Measurements from ENCODE around the gene TAF15.

TAF15 gene

GRCh38 chr17:35821308-35821707, 12.0 kb downstream of the TAF15 start:
- DNase-seq: no peak

- DNase-seq: no peak
Measured at GRCh38 chr17:35825206-35825605, 15.9 kb downstream of the TAF15 start.

DNA sequence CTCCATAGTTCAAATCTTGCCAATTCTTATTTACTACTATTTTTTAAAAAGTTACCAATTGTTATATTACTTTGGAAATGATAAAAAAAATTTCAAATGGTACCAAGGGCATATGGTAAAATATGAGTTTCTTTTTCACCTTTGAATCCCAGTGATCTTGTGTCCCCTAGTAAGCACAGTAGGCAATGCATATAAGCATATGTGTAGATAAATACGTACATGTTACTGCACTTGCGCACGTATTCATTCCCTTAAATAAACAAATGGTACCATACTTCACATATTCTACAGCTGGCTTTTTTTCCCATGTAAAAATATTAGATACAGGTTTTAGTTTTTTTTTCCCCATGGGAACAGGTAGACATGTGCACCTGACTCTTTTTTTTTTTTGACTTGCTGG, 31.8 kb downstream of the TAF15 start:
- DNase-seq: no peak

DNA sequence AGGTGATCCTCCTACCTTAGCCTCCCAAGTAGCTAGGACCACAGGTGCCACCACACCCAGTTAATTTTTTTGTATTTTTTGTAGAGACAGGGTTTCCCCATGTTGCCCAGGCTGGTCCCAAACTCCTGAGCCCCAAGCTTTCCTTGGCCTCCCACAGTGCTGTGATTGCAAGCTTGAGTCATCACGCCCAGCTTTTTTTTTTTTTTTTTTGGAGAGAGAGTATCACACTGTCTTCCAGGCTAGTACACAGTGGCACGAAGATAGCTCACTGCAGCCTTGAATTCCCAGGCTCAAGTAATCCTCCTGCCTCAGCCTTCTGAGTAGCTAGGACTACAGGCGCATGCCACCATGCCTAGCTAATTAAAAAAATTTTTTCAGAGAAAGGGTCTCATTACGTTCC, 32.2 kb downstream of the TAF15 start:
- DNase-seq: no peak

- no peak for DNase-seq
Measured at GRCh38 chr17:35842239-35842638, 33.0 kb downstream of the TAF15 start.

- DNase-seq: no peak
Measured at GRCh38 chr17:35843698-35844097, 34.4 kb downstream of the TAF15 start.

DNA sequence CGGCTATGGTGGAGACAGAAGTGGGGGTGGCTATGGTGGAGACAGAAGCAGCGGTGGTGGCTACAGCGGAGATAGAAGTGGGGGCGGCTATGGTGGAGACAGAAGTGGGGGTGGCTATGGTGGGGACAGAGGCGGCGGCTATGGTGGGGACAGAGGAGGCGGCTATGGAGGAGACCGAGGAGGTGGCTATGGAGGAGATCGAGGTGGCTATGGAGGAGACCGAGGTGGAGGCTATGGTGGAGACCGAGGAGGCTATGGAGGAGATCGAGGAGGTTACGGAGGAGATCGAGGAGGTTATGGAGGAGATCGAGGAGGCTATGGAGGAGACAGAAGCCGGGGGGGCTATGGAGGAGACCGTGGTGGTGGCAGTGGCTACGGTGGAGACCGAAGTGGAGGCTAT, 35.3 kb downstream of the TAF15 start:
- DNase-seq: no peak

DNA sequence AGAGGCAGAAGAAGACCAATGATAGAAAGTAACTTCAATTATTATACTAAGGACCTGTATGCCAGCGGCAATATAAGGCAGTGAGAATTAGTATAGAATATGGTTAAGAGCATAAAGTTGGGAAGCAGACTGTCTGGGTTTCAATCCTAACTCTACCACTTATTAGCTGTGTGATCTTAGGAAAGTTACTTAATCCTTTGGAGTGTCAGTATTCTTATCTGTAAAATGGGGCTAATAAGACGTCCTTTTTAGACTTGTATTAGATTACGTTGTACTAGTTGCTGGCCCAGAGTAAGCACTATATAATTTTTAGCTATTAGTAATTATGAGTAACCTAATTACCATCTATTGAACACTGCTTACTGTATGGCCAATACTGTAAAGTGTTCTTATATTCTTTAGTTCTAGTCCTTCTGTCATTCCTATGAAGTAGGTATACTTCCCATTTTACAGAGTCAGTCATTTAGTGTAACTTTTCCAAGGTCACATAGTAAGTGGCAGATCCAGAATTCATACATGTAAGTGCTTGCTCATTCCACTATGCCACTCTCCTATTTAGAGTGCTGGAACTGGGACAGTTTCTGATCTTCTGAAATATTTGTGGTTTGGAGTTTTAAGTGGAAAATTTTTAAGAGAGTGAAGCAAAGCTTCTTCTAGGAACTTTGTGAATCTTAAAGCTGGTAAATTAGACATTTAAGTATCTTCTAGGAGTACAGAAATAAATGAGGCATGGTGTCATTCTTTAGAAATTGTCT, 36.9 kb downstream of the TAF15 start:
- no peak for DNase-seq

DNA sequence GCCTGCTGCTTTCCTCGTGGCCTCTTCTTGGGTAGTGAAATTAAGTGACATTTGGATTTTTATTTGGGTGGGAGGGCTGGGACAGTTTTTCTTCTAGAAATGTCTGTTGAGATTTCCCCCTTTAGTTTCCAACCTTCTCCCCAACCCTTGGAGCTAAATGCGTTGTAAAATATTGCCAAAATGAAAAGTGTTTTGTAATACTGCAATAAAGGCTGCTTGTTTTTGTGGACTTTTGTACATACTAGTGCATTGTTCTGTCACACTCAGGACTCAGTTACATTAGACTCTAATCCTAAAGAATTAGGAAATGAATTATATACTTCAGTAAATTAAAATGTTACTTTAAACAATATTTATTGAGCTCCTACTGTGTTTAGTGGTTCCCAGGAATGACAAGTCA, 37.7 kb downstream of the TAF15 start:
- no peak for DNase-seq

- DNase-seq: no peak
Measured at GRCh38 chr17:35847633-35848373, 38.5 kb downstream of the TAF15 start.

GRCh38 chr17:35849469-35850348, 40.4 kb downstream of the TAF15 start:
- peak in 3 of 14 donors; percentile 3 to 25 (median 16) for DNase-seq

- DNase-seq: no peak
Measured at GRCh38 chr17:35855965-35856364, 46.7 kb downstream of the TAF15 start.

DNA sequence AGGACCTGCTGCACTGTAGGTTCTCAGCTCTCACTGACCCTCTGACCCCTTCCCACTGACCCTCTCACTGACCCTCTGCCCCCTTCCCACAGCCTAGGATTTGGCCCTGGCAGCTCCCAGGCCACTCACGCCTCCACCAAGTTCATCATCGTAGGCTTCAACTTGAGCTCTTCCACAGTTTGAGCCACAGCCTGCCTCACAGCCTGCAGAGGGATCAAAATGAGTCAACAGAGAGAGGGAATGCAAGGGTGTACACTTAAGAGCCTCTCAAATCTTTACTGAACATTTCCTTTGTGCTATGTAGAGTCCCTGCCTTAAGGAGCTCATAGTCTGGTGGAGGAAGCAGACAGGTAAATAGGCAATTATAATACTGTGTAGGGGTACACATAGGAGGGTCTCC, 47.3 kb downstream of the TAF15 start:
- DNase-seq: no peak

- no peak for DNase-seq
Measured at GRCh38 chr17:35864853-35865252, 55.6 kb downstream of the TAF15 start.

DNA sequence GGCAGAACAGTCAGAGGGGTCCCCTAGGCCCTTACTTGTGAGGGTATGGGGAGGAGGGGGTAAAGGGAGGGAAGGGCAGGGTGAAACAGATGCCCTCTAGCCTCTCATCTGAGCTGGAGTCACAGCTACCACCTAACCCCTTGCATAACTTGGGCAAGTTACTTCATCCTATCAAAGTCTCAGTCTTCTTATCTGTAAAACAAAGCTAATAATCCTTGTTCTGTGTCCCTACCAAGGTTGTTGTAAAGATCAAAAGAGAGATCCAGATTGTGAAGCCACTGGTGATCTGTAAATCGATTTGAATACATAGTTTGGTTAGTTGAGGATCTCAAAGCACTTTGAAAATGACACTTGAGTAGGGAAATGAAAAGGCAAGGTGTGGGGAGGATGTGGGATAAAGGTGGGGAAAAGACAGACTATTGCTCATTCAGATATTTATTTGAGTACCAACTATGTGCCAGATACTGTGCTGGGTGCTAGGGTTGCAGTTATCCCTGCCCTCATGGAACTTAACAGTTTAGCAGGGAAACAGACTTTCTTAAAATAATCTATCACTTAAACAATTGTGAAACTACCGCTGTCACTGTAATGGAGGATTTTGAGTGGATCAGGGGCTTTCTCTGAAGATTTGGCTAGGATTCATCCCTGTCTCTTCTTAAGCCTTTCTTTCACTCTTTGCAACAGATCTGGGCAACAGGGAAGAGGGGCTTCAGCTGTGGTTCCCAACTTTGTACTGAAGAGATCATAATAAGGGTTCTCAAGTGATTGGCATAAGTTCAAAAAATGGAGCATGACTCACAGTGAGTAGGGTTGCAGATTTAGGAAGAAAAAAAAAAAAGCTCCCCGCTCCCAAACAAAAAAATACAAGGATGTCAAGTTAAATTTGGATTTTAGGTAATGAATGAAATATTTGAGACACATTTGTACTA, 56.4 kb downstream of the TAF15 start:
- no peak for DNase-seq

DNA sequence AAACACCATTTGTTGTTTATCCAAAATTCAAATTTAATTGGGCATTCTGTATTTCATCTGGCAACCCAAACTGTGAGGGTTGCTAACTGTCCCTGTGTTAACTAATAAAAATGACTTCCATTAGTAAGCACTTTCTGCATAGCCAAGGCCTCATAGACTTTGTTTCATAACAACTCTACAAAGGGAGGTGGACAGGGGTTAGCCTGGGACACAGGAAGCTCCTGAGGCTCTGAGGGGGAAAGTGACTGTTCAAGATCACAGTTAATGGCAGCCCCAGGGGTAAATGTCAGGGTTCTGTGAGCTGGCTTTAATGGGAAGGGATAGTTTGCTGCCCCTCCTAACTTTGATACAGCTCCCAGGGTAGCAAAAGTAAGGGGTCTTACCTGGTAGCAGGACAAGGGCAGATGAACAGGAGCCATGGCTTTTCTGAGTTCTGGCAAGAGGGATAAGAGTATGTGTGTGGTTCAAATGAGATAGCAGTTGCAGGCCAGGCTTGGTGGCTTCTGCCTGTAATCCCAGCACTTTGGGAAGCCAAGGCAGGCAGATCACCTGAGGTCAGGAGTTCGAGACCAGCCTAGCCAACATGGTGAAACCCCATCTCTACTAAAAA, 57.2 kb downstream of the TAF15 start:
- no peak for DNase-seq

GRCh38 chr17:35867574-35867973, 58.3 kb downstream of the TAF15 start:
- DNase-seq: no peak

DNA sequence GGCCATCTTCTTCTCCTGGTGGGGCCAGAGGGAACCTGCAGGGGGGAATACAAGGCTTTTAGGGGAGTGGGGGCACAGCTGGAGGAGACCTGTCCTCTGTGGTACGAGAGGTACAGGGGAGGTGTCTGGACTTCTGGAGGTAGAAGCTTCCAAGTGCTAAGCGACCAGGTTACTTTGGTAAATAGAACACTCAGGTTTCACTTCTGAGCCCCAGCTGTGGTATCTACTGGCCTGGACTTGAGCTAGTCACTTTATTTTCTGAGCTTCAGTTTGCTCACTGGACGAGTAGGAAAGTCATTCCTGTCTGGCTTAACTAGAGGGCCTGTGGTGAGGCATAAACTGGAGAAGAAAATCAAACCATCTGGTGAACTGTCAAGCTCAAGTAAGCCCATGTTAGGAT, 59.5 kb downstream of the TAF15 start, which contains the start of gene HEATR9:
Gene HEATR9, minus strand, starts transcription at position 155 of the 400 bp plus-strand sequence. Its CDS starts 149 bp downstream, at position 6.
- no peak for DNase-seq

DNA sequence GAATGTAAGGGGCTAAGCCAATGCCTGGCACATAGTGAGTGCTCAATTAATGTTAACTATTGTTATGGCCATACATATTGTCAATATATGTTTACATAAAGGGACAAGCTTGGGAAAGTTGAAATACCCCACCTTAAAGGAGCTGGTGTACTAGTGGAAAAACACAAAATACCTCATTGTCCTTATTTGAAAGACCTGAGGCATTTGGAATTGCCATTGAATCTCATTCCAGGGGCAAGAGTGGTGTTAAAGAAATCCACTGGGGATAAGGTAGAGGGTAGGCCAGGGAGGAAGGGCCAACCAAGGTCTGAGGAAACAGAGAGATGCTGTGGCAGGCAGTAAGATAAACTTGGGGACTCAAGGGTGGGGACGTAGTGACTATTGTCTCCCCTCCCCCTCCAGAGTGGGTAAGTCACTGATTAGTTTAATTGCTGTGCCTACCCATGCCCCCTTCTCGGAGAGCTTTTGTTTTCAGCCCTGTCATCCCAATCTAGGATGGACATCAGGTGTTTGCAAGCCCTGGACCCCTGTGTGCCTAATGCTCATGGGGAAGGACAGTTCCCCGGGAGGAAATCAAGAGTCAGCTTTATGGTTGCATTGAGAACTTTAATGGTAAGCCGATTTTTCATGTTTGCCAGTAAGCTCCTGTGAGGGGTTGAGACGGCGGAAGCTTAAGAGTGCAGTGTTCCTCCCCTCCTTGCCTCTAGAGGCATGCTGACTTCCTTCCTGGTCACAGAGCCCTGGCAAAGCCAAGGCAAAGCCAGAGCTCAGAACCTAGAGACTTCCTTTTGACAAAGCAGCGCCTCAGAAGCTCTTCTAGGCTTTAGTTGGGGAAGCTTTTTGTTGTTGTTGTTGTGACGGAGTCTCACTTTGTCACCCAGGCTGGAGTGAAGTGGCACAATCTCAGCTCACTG, 61.9 kb downstream of the TAF15 start:
- DNase-seq: no peak

Measured in C1 segment of cervical spinal cord (tissue), 14 donors.